Subcutaneous adipose tissue (tissue), 4 donors: Measurements from ENCODE around the gene FOXL2NB. TPM values are rescaled to one million over a fixed set of nuclear protein-coding genes. Genes with fewer than 3 reads are reported as not detected.

Source experiments
- total RNA-seq, 4 donors: library from RNA; depleted of rRNA; stranded (reverse); fragments of >200 nt; gene quantifications; one replicate each; pipeline ENCODE4 v1.1.0, GENCODE V29; 2016
- TF ChIP-seq, protein P1 (sequence below): fragments of 450-650 bp; IDR thresholded peaks from one replicate; pipeline ENCODE4 v1.5.1; 2016; ENCODE audit warnings: low read depth, mild to moderate bottlenecking, control low read depth, antibody characterized with exemption, moderate library complexity

FOXL2NB gene
- total RNA-seq, 4 donors from 2014 or later = not detected

DNA sequence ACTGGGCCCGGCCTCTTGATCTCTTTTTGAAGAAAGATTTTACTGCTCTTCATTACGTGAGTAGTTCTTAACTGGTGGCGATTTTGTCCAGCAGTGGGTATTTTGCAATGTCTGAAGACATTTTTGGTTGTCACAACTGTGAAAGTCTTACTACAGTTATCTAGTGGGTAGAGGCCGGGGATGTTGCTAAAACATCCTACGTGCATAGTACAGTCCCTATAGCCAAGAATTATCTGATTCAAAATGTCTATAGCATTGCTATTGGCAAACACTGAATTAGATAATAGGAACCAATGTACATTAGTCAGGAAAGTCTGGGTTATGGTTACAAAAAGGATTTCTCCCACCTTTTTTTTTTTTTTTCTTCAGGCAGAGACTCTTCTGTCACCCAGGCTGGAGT lies 38.2 kb upstream of the FOXL2NB start:
- TF ChIP-seq, protein P1, sequence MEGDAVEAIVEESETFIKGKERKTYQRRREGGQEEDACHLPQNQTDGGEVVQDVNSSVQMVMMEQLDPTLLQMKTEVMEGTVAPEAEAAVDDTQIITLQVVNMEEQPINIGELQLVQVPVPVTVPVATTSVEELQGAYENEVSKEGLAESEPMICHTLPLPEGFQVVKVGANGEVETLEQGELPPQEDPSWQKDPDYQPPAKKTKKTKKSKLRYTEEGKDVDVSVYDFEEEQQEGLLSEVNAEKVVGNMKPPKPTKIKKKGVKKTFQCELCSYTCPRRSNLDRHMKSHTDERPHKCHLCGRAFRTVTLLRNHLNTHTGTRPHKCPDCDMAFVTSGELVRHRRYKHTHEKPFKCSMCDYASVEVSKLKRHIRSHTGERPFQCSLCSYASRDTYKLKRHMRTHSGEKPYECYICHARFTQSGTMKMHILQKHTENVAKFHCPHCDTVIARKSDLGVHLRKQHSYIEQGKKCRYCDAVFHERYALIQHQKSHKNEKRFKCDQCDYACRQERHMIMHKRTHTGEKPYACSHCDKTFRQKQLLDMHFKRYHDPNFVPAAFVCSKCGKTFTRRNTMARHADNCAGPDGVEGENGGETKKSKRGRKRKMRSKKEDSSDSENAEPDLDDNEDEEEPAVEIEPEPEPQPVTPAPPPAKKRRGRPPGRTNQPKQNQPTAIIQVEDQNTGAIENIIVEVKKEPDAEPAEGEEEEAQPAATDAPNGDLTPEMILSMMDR = no peak

DNA sequence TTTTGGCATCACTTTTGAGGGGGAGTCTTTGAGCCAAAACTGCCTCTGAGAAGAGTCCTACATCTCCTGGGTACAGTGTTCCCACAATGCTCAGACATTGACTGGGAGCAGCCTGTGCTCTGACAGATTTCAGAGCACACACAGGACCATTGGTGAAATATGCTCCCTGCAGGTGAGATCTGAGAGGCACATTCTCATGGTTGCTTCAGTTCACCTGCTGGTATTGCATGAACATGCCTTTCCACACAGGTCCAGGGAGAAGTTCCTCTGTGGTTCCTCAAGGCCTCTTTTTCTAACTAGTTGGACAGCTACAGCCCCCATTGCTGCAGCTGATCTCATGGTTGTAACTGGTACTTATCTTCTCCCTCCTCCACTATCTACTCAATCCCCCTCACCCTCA lies 37.1 kb upstream of the FOXL2NB start:
- TF ChIP-seq, protein P1 = no peak

DNA sequence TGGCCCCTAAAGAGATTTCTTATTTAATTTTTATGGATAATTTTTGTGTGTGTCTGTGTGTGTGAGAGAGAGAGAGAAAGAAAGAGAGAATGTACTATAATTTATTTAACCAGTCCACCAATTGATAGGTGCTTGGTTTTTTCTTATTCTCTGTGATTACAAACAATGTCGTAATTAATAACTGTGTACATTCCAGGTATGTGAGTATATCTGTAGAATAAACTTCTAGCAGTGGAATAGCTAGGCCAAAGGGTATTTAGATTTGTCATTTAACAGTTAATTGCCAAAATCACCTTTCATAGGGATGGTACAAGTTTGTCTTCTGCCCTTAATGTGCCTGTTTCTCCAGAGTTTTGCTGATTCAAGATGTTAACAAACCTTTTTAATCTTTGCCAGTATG lies 35.4 kb upstream of the FOXL2NB start:
- TF ChIP-seq, protein P1 = no peak

DNA sequence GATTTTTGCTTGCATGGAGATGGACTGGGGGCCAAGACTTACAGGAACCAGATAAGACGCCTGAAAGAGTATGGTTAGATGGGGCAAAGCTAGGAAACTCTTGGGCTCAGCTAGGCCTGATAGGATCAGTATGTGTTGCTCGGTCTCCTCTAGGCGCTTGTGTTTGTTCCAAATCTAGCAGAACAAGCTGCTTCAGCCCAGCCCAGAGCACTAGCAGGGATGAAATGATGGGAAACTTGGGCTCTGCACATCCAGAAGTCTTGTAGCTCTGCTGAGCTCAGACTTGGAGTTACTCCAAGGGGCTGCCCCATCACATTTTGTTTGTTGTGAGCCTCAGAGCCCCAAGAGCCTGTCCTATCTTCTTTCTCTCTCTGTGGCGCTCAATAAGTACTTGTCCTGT lies 34.8 kb upstream of the FOXL2NB start:
- TF ChIP-seq, protein P1 = no peak

DNA sequence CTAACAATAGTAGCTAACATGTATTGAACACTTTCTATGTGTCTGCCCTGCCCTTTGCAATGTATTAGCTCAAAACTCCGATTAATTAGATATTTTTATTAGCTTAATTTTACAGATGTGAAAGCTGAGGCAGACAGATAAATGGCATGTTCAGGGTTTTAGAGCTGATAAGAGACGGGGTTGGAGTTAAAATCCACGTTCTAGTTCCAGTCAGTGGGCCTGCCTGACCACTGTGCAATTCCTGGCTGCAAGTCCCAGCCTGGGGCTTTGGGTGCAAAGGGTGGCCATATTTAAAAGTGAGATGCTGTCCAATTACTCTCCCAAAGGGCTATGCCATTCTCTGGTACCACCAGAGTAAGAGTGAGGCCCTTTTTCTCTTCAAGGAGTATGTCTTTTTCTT lies 33.3 kb upstream of the FOXL2NB start:
- TF ChIP-seq, protein P1 = no peak

DNA sequence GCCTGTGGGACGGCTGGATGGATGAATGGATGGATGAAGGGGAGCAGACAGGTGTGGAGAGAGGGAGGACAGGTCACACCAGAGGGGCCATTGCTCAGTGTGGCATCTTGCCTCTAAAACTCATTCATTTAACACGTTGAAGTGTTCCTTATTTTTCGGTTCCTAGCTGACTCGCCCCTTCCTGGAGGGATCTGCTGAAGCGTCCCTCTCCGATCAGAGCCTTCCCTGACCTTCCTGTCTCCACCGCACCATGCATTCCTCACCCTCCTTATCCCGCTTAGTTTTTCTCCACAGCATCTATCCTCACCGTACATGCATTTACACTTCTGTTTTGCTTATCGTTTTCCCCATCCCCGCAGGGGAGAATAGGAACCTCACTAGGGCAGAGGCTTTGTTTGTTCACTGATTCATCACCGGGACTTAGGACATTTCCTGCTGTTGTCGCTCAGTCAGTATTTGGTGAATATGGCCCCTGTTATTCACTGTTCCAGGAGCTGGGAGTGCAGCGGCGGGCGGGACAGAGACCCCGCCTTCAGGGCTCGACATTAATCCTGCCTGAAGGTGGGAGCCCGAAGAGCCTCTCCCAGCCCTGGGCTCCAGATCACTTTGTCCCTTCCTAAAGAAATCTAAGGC lies 32.0 kb upstream of the FOXL2NB start:
- TF ChIP-seq, protein P1 = no peak

DNA sequence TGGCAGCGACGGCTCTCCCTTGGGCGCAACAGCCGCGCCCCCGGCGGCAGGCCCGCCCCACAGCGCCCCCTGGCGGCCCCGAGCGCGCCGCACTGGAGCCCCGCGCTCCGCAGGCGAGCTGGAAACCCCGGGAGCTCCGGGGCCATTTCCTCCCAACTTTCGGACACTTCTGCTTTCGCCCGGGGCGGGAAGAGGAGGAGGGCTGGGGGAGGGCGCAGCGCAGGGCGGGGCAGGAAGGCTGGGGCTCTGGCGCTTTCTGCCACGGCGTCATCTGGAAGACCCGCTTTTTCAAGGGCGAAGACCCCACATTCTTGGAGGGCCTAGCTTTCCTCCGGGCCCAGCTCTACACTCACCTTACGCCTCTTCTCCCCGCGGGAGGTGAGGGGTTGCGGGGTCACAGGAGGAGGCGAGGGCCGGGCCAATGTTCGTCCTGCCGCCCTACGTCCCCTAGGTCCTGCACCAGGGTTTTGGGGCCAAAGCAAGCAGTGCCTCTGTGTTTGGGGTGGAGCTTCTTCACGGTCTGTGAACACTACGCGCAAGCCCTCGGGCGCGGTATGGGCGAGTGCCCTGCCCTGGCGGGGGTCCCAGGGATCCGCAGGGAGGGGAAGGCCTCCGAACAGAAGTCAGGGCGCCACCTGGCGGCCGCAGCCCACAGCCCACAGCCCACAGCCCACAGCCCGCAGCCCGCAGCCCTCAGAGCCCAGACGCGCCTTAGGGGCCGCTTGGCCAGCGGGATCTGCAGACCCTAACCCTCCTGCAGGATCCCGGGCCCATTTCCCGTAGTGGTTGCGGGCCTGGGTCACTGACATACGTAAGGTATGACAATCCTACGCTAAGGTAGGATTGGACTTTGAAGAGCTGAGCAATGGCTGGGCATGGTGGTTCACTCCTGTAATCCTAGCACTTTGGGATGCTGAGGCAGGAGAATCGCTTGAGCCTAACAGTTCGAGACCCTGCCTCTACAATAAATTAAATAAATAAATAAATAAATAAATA lies 31.2 kb upstream of the FOXL2NB start:
- TF ChIP-seq, protein P1 = no peak
